ENCODE data around the gene CDH23.

- TF ChIP-seq CTCF (IDR thresholded peaks at IDR 0.05): no peak
- no peak for TF ChIP-seq EZH2 (IDR thresholded peaks at IDR 0.05; ENCODE audit: borderline replicate concordance, insufficient read depth, low read depth, low read length, poor library complexity, severe bottlenecking)
These were observed 255.2 kb downstream of the CDH23 start for GRCh38 chr10:71651928-71652327.
